Measurements from ENCODE around the gene CACNA1D.

DNA sequence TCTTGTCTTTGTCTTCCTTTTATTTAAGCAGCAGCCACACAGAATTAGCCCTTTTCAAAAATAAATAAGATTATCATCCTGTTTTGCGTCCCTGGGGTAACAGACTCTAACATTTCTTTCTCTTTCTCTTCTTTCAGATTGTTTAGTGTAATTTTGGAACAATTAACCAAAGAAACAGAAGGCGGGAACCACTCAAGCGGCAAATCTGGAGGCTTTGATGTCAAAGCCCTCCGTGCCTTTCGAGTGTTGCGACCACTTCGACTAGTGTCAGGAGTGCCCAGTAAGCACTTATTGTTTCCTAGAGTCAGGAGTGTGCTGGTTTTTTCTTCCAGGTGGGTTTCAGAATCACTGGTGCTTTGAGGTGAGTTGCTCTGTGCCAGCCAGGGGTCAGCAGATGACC is 165.6 kb downstream of the CACNA1D start:
- TF ChIP-seq, protein P1, sequence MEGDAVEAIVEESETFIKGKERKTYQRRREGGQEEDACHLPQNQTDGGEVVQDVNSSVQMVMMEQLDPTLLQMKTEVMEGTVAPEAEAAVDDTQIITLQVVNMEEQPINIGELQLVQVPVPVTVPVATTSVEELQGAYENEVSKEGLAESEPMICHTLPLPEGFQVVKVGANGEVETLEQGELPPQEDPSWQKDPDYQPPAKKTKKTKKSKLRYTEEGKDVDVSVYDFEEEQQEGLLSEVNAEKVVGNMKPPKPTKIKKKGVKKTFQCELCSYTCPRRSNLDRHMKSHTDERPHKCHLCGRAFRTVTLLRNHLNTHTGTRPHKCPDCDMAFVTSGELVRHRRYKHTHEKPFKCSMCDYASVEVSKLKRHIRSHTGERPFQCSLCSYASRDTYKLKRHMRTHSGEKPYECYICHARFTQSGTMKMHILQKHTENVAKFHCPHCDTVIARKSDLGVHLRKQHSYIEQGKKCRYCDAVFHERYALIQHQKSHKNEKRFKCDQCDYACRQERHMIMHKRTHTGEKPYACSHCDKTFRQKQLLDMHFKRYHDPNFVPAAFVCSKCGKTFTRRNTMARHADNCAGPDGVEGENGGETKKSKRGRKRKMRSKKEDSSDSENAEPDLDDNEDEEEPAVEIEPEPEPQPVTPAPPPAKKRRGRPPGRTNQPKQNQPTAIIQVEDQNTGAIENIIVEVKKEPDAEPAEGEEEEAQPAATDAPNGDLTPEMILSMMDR (IDR thresholded peaks at IDR 0.05), result no peak
- no peak for TF ChIP-seq ZFX (IDR thresholded peaks at IDR 0.05; ENCODE audit: borderline replicate concordance)
